ENCODE data around the gene RTN4RL1.

DNA sequence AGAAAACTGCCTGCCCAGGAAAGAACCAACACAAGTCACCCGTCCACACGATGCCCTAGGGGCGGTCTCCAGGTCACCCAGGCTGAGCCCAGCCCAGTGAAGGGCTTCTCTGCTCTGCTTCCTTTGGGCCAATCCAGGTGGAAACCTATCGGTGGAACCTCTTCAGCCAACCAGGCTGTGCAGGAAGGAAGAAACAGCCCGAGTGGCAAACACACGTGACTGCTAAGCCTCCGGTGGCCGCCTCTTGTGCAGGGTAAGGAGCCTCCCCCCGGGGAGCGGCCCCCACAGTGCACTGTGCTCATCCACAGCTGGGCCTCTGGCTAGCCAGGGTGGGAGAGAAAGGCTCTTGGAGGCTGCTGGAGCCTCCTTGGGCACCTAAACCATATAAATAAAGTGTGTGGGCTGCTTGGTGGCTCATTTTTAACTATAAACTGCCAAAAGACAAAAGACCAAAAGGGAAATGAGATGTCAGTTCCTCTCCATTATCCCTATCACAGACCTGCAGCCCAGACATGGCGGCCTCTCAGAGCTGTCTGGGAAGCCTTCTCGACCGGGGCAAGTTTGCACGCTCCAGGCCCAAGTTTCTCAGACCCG, 2.4 kb downstream of the RTN4RL1 start:
- no peak for TF ChIP-seq EZH2 (IDR thresholded peaks at IDR 0.05; ENCODE audit: borderline replicate concordance, low read depth, low read length)
- TF ChIP-seq, protein P1, sequence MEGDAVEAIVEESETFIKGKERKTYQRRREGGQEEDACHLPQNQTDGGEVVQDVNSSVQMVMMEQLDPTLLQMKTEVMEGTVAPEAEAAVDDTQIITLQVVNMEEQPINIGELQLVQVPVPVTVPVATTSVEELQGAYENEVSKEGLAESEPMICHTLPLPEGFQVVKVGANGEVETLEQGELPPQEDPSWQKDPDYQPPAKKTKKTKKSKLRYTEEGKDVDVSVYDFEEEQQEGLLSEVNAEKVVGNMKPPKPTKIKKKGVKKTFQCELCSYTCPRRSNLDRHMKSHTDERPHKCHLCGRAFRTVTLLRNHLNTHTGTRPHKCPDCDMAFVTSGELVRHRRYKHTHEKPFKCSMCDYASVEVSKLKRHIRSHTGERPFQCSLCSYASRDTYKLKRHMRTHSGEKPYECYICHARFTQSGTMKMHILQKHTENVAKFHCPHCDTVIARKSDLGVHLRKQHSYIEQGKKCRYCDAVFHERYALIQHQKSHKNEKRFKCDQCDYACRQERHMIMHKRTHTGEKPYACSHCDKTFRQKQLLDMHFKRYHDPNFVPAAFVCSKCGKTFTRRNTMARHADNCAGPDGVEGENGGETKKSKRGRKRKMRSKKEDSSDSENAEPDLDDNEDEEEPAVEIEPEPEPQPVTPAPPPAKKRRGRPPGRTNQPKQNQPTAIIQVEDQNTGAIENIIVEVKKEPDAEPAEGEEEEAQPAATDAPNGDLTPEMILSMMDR (IDR thresholded peaks at IDR 0.05 in 2 of 3, conservative IDR thresholded peaks at IDR 0.05 in 1 of 3; ENCODE audit: insufficient read depth in 2 of 3, low read depth in 1 of 3, low read length in 3 of 3): no peak
- TF ChIP-seq, protein P2, sequence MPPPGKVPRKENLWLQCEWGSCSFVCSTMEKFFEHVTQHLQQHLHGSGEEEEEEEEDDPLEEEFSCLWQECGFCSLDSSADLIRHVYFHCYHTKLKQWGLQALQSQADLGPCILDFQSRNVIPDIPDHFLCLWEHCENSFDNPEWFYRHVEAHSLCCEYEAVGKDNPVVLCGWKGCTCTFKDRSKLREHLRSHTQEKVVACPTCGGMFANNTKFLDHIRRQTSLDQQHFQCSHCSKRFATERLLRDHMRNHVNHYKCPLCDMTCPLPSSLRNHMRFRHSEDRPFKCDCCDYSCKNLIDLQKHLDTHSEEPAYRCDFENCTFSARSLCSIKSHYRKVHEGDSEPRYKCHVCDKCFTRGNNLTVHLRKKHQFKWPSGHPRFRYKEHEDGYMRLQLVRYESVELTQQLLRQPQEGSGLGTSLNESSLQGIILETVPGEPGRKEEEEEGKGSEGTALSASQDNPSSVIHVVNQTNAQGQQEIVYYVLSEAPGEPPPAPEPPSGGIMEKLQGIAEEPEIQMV (tag; conservative IDR thresholded peaks at IDR 0.05; ENCODE audit: low read depth): no peak
- TF ChIP-seq, protein P3, sequence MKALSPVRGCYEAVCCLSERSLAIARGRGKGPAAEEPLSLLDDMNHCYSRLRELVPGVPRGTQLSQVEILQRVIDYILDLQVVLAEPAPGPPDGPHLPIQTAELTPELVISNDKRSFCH (CRISPR knock-in tag; IDR thresholded peaks at IDR 0.05): no peak
- TF ChIP-seq, protein P3 (tag; IDR thresholded peaks at IDR 0.05): no peak
- TF ChIP-seq, protein P4, sequence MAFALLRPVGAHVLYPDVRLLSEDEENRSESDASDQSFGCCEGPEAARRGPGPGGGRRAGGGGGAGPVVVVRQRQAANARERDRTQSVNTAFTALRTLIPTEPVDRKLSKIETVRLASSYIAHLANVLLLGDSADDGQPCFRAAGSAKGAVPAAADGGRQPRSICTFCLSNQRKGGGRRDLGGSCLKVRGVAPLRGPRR (CRISPR knock-in tag; IDR thresholded peaks at IDR 0.05): no peak
- TF ChIP-seq, protein P5, sequence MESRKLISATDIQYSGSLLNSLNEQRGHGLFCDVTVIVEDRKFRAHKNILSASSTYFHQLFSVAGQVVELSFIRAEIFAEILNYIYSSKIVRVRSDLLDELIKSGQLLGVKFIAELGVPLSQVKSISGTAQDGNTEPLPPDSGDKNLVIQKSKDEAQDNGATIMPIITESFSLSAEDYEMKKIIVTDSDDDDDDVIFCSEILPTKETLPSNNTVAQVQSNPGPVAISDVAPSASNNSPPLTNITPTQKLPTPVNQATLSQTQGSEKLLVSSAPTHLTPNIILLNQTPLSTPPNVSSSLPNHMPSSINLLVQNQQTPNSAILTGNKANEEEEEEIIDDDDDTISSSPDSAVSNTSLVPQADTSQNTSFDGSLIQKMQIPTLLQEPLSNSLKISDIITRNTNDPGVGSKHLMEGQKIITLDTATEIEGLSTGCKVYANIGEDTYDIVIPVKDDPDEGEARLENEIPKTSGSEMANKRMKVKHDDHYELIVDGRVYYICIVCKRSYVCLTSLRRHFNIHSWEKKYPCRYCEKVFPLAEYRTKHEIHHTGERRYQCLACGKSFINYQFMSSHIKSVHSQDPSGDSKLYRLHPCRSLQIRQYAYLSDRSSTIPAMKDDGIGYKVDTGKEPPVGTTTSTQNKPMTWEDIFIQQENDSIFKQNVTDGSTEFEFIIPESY (CRISPR knock-in tag; IDR thresholded peaks at IDR 0.05): no peak
- TF ChIP-seq TAF1 (IDR thresholded peaks at IDR 0.05; ENCODE audit: control insufficient read depth, extremely low read depth, insufficient read depth, low read length, severe bottlenecking): no peak
- TF ChIP-seq ZKSCAN1 (IDR thresholded peaks at IDR 0.05; ENCODE audit: low read depth, low read length): no peak
- no peak for TF ChIP-seq CEBPB (tag; IDR thresholded peaks at IDR 0.05)
- TF ChIP-seq, protein P6, sequence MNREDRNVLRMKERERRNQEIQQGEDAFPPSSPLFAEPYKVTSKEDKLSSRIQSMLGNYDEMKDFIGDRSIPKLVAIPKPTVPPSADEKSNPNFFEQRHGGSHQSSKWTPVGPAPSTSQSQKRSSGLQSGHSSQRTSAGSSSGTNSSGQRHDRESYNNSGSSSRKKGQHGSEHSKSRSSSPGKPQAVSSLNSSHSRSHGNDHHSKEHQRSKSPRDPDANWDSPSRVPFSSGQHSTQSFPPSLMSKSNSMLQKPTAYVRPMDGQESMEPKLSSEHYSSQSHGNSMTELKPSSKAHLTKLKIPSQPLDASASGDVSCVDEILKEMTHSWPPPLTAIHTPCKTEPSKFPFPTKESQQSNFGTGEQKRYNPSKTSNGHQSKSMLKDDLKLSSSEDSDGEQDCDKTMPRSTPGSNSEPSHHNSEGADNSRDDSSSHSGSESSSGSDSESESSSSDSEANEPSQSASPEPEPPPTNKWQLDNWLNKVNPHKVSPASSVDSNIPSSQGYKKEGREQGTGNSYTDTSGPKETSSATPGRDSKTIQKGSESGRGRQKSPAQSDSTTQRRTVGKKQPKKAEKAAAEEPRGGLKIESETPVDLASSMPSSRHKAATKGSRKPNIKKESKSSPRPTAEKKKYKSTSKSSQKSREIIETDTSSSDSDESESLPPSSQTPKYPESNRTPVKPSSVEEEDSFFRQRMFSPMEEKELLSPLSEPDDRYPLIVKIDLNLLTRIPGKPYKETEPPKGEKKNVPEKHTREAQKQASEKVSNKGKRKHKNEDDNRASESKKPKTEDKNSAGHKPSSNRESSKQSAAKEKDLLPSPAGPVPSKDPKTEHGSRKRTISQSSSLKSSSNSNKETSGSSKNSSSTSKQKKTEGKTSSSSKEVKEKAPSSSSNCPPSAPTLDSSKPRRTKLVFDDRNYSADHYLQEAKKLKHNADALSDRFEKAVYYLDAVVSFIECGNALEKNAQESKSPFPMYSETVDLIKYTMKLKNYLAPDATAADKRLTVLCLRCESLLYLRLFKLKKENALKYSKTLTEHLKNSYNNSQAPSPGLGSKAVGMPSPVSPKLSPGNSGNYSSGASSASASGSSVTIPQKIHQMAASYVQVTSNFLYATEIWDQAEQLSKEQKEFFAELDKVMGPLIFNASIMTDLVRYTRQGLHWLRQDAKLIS (CRISPR knock-in tag; IDR thresholded peaks at IDR 0.05): no peak
- TF ChIP-seq, protein P7, sequence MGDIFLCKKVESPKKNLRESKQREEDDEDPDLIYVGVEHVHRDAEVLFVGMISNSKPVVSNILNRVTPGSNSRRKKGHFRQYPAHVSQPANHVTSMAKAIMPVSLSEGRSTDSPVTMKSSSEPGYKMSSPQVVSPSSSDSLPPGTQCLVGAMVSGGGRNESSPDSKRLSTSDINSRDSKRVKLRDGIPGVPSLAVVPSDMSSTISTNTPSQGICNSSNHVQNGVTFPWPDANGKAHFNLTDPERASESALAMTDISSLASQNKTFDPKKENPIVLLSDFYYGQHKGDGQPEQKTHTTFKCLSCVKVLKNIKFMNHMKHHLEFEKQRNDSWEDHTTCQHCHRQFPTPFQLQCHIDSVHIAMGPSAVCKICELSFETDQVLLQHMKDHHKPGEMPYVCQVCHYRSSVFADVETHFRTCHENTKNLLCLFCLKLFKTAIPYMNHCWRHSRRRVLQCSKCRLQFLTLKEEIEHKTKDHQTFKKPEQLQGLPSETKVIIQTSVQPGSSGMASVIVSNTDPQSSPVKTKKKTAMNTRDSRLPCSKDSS (IDR thresholded peaks at IDR 0.05; ENCODE audit: low read depth, partially characterized antibody): no peak
- TF ChIP-seq MCM3 (IDR thresholded peaks at IDR 0.05): no peak
- TF ChIP-seq TBP (optimal IDR thresholded peaks at IDR 0.05; ENCODE audit: low read depth, low read length): no peak
